NCI-H748 treated with DMSO at 0.1 percent for 48 hours (cell line): ENCODE measurements around the gene TMEM204.

Experiments
- DNase-seq: peaks from one replicate; lab custom pipeline; 2025; lab: John Stamatoyannopoulos, UW

The TMEM204 gene

GRCh38 chr16:1499756-1500464, 33.6 kb upstream of the TMEM204 start:
- no peak for DNase-seq

GRCh38 chr16:1500465-1501150, 32.9 kb upstream of the TMEM204 start:
- DNase-seq: no peak

- DNase-seq: no peak
Observed at GRCh38 chr16:1501630-1502029, 31.8 kb upstream of the TMEM204 start.

- no peak for DNase-seq
Observed at GRCh38 chr16:1502092-1503004, 31.1 kb upstream of the TMEM204 start.

- DNase-seq: no peak
Observed at GRCh38 chr16:1503110-1503955, 30.1 kb upstream of the TMEM204 start.

- no peak for DNase-seq
Observed at GRCh38 chr16:1505073-1505844, 28.2 kb upstream of the TMEM204 start.

GRCh38 chr16:1505912-1506311, 27.6 kb upstream of the TMEM204 start:
- DNase-seq: no peak

- DNase-seq: no peak
Observed at GRCh38 chr16:1506494-1507213, 26.8 kb upstream of the TMEM204 start.

GRCh38 chr16:1508494-1509187, 24.8 kb upstream of the TMEM204 start:
- DNase-seq: no peak

GRCh38 chr16:1509307-1510221, 23.9 kb upstream of the TMEM204 start:
- no peak for DNase-seq

GRCh38 chr16:1510272-1510671, 23.2 kb upstream of the TMEM204 start:
- DNase-seq: no peak

GRCh38 chr16:1510941-1511351, 22.5 kb upstream of the TMEM204 start:
- no peak for DNase-seq

- DNase-seq: no peak
Observed at GRCh38 chr16:1511662-1512569, 21.6 kb upstream of the TMEM204 start.

- DNase-seq: no peak
Observed at GRCh38 chr16:1512774-1513173, 20.7 kb upstream of the TMEM204 start.

- no peak for DNase-seq
Observed at GRCh38 chr16:1514507-1514906, 19.0 kb upstream of the TMEM204 start.

GRCh38 chr16:1518626-1519135, 14.8 kb upstream of the TMEM204 start:
- DNase-seq: no peak

GRCh38 chr16:1519831-1520230, 13.6 kb upstream of the TMEM204 start:
- no peak for DNase-seq
